Colon (tissue), 2 donors: ENCODE measurements around the gene TLK1.

ENCODE experiments used
- FAIRE-seq: peaks from 2 replicates; lab custom pipeline; 2012; peaks lifted over from hg19 to GRCh38; lab: Jason Lieb, UNC
- donor health status: control.
- donor health status: control.

The TLK1 gene

GRCh38 chr2:171160119-171160955 is at the start of gene TLK1:
TLK1 (minus strand) TSS chr2:171160893; CDS start chr2:171160428, 465 bp downstream.
- no peak for FAIRE-seq

- no peak for FAIRE-seq
Measured at GRCh38 chr2:171210216-171210863, 49.6 kb upstream of the TLK1 start.

GRCh38 chr2:171208657-171209056 is 48.0 kb upstream of the TLK1 start:
- no peak for FAIRE-seq

- no peak for FAIRE-seq
Measured at GRCh38 chr2:171206422-171207115, 45.9 kb upstream of the TLK1 start.

- FAIRE-seq = no peak
Measured at GRCh38 chr2:171205551-171205950, 44.9 kb upstream of the TLK1 start.

GRCh38 chr2:171201767-171202166 is 41.1 kb upstream of the TLK1 start:
- FAIRE-seq = no peak

- FAIRE-seq = no peak
Measured at GRCh38 chr2:171201271-171201670, 40.6 kb upstream of the TLK1 start.

GRCh38 chr2:171200469-171200868 is 39.8 kb upstream of the TLK1 start:
- no peak for FAIRE-seq

GRCh38 chr2:171191021-171191420 is 30.3 kb upstream of the TLK1 start:
- FAIRE-seq = no peak

GRCh38 chr2:171187819-171188218 is 27.1 kb upstream of the TLK1 start:
- FAIRE-seq = no peak

GRCh38 chr2:171187177-171187576 is 26.5 kb upstream of the TLK1 start:
- no peak for FAIRE-seq

GRCh38 chr2:171185941-171186340 is 25.2 kb upstream of the TLK1 start:
- FAIRE-seq = no peak

GRCh38 chr2:171185165-171185818 is 24.6 kb upstream of the TLK1 start:
- FAIRE-seq = no peak

- FAIRE-seq = no peak
Measured at GRCh38 chr2:171181064-171182049, 20.7 kb upstream of the TLK1 start.

- FAIRE-seq = no peak
Measured at GRCh38 chr2:171180229-171180930, 19.7 kb upstream of the TLK1 start.

GRCh38 chr2:171178993-171179392 is 18.3 kb upstream of the TLK1 start:
- FAIRE-seq = no peak

- no peak for FAIRE-seq
Measured at GRCh38 chr2:171176516-171176915, 15.8 kb upstream of the TLK1 start.

- no peak for FAIRE-seq
Measured at GRCh38 chr2:171174075-171174474, 13.4 kb upstream of the TLK1 start.

- FAIRE-seq = no peak
Measured at GRCh38 chr2:171173087-171173486, 12.4 kb upstream of the TLK1 start.

GRCh38 chr2:171171808-171172207 is 11.1 kb upstream of the TLK1 start:
- FAIRE-seq = no peak

- peak; percentile 5 for FAIRE-seq
Measured at GRCh38 chr2:171169839-171170238, 9.1 kb upstream of the TLK1 start.
